ENCODE measurements around the gene MYORG.
"Not testable (repeated sequence)": the region's sequence is repeated elsewhere in the genome, so short reads cannot be mapped to it uniquely, and the experiment has no call there.

Gene MYORG

DNA sequence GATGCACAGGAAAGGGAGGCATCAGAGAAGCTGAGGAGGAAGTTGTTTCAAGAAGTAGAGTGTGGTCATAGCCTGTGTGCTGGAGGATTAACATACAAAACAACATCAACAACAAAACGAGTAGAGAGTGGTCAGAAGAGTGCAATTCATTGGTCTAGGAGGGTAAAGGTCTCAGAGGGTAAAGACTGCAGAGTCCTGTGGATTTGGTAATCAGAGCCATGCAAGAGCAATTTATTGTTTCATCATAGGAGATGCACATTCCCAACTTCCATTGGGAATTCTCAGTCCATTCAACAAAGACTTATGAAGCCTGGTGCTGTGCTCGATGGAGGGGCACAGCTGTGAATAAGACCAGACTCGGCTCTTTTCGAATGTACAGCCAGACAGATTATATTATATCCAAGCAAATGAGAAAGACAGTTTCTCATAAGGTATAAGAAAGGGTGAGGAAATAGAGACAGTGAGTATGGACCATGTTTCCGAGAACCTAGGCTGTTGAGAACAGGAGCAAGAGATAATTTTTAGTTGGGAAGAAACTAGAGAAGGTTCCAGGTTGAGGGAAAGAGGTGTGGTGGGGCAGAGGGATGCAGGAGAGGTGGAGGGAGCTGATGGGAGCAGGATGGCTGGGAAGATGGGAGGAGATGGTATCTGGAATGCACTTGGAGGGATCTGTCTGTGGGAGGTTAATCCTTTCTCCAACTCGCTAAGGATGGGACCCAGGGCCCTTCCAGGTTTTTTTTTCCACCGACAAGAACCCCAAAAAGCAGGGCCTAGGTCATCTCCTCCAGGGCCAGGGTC is 7.9 kb upstream of the MYORG start:
- DNase-seq, result peak; percentile 14

DNA sequence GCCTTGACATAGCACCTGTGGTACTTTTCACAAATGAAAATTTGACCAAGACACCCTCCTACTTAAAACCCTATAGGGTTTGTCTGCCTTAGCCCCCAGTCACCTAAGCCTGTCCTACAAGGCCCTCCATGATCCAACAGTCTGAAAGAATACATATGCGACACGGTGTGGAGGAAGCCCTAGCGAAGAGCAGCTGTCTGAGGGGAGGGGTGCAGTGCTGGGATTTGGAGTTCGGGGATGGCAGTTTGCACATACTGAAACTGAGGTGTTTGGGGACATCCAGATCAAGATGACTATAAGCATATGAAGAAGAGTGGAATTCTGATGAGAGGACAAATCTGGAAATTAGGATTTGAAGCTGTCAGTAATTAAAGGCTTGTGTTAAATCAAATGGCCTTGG is 7.2 kb upstream of the MYORG start:
- no peak for DNase-seq

DNA sequence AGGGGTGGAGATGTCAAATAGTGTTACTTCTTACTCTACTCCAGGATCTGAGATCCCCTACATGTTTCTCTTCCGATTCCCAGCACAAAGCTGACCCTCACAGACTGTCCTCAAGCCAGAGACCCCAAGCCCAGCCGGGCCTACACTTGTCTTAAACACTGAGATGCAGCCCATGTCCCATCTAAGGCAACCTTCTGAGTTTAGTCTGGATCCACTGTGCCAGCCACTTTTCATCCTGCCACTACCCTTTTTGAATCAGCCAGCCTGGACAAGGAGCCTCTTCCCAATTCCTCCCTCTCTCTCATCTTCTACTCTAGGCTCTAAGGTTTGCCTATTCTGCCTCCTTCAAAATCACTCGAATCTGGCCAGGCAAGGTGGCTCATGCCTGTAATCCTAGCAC is 6.2 kb upstream of the MYORG start:
- DNase-seq, result no peak

DNA sequence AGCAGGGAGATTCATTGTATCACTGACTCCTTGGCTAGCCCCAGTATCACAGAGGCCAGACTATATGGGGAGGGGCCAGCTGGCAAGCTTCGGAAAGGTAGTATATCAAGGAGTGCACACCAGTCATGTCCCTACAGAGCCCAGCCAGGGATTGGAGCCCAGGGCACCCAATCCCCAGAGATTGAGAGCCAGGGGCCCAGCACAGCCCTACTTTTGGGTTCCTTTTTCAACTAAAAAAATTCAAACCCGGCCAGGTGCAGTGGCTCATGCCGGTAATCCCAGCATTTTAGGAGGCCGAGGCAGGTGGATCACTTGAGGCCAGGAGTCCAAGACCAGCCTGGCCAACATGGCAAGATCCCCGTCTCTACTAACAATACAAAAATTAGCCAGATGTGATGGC is 5.4 kb upstream of the MYORG start:
- DNase-seq, result no peak

DNA sequence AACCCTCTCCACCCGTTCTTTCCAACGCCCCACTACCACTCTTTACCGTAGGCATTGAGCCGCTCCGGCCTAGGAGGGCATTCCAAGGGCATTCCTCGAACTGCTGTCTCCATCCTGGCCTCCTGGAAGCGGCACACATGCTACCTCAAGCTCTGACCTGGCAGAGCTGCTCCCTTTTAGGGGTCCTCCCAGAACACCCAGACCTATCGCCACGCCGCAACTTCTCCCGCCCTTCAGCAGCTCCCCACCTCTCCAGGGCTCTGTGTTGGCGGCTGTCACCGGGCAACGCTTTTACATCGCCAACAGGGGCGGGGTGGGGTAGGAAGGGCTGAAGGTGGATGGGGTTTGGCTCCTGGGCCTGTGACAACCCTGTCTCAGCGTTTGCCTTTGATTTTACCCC is 4.6 kb upstream of the MYORG start:
- no peak for DNase-seq

DNA sequence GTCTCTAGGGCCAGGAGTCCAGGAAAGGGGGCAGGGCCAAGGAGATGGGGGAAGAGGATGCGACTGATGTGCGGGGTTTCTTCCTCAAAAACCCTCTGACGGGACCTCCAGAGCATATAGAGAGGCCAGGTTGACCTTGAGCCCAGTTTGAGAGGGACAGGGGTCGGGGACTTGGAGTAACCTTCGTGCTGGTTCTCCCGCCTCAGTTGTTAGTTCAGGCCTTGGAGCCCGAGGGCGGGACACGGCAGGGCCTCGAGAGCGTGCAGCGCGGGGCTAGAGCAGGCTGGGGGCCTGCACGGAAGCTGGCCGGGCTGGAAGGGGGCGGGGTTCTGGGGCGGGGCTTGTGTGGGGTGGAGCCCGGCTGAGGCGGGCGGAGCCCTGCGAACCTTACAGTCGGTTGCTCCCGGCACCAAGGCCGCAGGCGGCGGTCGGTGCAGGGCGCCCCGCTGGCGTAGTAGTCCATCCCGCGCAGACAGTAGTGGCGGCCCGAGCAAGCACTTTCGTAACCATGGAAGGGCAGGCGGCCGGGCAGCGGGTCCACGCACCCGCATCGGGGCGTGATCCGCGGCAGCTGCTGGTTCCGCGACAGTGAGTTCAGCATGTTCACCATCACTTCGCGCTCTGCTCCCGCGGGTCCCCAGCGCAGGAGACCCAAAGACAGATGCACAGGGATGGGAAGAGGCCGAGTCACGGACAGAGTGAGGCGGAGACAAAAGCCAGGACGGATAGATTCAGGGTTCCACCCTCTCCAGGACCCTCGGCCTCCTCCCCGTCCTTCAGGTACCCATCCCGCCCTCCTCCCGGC is 4.0 kb upstream of the MYORG start:
- DNase-seq, result peak; percentile 76

DNA sequence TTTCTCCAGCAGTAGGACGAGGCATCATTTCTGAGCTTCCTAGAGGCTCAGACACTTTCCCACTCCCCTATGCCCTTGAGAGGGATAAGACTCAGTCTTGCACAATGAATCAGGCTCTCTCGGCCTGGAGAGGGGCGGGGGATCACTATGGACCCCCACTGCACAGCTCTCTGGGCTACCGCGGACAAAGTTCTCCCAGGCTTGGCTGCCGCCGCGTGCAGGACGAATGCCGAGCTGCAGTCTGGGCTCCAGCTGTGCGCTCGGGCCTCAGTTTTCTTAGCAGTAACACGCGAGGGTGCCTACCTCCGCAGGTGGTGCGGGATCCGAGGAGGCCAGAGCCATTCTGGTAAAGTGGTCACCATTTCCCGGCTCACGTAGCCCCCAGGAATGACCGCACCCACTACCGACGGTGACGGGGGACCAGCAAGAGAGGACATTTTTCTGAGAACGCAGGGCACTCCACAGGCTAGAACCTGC is 3.4 kb upstream of the MYORG start:
- DNase-seq, result no peak

DNA sequence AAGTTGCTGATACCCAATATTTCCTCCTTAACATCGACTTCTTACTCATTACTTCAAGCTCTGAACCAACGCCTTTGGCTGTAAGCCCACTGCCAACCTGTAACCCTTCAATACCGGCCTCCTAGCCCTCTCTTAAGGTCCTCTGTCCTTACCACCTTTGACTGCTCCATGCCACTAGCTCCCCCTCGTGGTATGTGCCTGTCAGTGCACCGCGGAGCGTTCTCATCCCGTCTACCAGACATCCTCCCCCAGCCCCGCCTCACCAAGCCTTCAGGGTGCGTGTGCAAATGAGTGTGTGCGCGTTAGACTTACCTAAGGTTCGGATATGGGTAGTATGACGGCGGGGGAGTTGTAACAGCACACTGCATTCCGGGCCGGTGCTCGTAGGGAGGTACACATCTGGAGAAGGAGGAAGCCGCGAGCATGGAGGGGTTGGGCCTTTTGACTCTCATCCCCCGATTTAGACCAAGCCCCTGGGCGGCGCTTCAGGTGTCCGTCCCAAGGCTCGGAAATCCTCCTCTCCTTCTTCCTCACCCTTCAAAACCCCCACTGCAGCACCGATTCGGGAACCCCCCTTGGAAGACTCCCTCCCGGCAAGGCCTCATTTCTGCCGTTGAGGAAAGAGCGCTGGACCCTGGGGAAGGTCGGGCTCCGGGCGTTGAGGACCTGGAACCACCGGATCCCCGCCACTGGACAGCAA is 2.8 kb upstream of the MYORG start:
- peak; percentile 82 for DNase-seq

DNA sequence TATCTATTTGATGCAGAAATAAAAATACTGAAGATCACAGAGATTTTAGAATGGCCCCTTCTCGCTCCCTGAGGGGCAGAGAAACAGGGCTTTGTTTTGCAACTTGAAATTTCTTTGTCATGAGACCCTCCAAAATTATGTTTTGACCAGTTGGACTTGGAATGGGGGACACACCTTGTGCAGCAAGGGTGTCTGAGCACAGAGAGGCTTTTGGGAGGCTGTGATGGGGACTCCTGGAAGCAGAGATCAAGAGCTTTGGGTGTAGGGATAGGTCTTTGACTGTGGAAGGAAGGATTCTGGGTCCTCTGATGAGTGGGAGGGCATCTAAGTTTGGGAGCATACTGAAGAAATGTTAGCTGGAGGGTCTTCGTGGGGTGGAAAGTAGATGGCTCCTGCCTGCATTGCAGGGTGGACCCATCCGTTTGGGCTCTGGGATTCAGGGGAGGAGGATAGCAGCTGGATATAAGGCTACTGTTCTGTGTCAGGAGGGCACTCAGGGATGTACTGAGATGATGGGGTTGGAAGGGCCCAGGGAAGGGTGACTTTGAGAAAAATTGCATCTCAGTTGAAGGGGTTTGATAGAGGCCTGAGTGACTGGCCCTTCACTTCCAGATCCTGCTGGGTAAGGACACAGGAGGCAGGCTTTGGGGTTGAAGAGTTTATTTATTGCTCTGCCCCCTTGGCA is 1.8 kb upstream of the MYORG start:
- no peak for DNase-seq

DNA sequence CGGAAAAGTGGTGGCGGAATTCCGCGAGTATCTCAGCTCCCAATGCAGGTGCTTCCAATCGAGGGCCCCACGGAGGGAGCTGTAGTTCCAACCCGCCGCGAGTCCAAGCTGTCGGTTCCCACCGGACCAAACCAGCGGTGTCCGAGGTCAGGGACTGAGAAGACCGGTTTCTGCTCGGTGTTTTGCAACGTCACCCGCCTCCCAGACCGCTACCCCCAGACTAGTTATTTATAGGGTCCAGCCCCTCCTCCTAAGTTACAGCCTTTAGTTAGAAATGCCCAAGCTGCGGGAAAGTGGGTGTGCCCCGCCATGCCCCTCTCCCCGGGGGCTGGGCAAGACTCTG is 677 bp upstream of the MYORG start:
- DNase-seq, result peak; percentile 46

DNA sequence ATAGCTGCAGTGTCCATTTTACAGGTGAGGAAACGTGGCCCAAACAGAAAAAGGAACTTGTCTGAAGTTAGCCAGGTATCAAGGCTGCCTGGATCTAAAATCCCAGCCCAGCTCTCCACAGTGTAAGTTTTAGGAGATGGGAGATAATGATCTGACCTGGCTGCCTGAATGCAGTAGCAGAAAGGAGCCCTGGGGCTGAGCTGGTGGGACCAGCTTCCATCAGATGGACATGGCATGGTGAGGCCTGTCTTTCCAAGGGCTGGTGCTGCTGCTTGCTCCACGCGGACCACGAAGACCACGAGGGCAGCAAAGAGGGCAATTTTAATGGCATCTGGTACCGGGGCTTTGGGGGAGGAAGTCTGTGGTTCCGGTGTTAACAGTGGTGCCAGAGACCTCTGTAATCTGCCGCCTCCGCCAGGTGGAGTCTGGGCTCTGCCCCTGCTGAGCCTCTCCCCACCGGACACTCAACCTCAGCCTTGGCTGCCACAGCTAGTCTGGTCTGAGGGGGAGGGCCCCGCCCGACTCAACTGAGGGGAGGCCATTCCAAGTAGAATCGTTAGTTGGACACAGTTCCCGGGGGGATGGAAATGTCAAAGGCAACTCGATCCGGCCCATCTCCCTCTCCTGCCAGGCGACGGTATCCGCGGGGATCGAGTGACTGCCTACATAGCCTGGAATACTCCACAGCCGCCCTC is 650 bp downstream of the MYORG start:
- DNase-seq, result peak; percentile 13

DNA sequence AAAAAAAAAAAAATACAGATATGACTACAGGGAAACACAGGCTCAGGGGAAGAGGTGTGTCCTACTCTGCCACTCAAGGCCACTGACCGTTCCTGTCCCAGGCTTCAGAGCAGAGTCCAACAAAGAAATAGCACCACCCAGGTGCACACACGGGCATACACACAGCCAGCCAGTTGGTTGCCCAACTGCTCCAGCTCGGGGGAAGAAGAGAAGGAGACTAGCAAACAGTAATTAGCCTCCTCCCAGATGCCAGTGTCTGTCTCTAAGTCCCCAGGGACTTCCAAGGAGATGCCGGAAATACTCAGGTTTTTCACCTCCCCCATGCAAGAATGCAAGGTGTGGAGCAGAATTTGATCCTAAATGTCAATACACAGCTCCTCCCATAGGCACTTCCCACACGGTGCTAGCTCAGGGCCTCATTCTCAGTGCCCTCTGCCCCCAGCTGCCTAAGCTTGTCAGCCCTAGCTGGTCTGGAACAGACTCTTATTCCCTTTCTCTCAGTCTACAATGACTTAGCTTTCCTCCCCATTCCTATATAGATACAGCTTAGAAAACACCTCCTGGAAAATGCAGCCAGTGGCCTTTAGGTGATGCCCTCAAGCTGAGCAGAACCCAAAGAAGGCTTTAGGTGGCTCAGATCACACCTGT is 1.7 kb downstream of the MYORG start:
- no peak for DNase-seq

DNA sequence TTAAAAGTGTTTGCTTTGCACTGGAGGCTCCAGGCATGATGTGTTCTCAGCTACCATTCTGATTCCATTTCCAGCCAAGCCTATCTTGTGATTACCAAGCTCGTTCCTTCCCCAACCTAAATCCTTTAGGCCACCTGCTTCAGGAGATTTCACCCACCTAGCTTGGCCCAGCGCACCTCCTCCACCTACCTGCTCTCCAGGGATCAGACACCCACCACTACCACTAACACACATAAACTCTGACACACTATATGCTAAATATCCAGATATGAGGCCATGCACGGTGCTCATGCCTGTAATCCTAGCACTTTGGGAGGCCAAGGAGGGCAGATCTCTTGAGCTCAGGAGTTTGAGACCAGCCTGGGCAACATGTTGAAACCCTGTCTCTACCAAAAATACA is 2.4 kb downstream of the MYORG start:
- no peak for DNase-seq

DNA sequence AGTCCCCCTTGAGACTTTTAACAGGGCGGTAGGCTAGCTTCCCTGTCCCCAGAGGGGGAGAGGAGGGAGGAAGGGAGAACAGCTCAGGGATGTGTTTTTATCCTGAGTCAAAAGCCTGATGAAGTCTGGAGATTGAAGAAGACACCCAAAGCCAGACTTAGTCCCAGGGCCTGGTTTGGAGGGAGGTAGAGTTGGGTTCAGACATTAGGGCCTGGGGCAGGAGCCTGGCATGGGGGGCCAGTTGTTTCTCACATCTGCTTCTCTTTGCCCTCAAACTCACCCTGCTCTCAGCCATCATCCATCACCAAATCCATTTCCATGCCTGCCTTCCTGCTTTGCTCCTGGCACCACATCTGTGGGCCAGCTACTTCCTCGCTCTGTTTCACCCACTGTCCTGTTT is 2.9 kb downstream of the MYORG start:
- DNase-seq, result peak; percentile 29

DNA sequence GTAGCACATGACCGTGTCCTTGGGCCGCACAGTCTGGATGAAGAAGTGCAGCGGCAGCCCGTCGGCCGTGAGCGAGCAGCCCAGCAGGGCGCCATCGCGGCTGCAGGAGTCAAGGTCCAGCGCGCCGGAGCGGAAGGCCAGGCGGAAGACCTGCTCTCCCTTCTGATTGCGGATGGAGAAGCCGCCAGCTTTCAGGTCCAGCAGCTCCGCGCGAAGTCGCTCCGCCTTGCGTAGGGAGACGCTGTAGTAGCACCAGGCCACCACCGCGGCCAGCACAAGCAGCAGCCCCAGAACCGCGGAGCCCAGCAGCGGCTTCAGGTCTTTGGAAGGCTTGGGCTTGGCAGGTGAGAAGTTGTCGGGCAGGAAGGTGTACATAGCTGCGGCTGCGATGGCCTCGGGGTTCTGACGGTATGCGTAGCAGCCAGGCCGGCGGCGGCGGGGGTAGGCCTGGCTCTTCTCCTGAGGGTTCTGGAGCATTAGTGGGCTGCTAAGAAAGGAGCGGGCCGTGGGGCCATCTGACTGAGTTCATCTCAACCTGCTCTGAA is 4.2 kb downstream of the MYORG start:
- DNase-seq, result no peak

DNA sequence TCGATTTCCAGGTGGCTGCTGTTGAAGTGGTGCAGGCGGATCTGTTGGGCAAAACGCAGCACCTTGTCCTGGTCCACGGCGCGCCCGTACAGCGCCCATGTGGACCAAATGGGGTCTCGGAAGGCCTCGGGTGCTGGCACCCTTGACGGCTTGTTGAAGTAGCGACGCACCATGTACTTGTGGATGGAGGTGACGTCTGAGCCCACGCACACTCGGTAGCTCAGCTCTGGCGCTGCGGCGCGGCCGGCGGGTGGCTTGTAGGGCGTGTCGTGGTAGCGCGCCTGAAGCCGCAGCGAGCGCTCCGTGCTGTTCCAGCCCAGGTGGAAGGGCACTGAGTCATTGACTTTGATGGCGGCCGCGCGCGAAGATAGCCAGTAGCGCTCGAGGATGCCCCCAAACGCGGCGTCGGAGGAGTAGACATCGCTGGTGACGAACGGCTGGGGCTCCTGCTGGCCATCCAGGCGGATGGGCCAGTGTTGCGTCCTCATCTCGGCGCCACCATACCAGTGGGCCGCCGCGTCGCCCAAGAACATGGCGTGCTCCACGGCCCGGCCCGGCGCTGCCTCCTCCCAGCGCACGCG is 4.7 kb downstream of the MYORG start:
- DNase-seq, result no peak

DNA sequence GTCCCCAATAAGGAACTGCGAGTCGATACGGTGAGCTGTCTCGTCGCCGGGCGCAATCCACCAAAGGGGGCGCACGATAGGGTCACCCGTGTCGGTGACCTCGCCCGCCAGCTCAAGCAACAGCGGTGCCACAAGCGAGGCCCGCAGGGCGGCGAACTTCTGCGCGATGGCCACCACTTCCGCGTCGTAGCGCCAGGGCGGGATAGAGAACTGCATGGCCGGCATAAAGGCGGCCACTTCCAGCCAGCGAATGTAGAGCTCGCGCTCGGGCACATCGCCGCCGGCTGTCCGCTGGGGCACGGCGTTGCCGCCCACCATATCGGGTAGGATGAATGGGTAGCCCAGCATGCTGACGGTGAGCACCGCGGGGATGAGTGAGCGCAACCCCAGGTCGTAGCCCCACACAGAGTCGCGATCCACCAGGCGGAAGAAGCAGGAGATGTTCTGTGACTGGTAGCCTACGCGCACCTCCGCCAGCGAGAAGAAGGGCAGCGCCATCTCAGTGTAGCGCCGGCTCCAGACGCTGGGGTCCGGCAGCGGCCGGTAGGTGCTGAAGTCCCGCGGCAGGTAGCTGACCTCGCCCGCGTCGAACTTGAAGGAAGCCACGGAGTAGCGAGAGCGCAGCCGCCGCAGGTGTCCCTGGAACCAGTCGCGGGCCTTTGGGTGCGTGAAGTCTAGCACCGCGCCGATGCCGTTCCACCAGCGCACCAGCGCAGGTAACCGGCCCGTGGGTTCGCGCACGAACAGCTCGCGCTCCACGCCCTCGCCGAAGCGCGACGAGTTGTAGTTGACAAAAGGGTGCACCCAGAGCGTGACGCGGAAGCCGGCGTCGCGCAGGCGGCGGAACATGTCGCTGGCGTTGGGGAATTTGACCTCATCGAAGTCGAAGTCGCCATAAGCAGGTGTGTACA is 5.5 kb downstream of the MYORG start:
- DNase-seq, result no peak

DNA sequence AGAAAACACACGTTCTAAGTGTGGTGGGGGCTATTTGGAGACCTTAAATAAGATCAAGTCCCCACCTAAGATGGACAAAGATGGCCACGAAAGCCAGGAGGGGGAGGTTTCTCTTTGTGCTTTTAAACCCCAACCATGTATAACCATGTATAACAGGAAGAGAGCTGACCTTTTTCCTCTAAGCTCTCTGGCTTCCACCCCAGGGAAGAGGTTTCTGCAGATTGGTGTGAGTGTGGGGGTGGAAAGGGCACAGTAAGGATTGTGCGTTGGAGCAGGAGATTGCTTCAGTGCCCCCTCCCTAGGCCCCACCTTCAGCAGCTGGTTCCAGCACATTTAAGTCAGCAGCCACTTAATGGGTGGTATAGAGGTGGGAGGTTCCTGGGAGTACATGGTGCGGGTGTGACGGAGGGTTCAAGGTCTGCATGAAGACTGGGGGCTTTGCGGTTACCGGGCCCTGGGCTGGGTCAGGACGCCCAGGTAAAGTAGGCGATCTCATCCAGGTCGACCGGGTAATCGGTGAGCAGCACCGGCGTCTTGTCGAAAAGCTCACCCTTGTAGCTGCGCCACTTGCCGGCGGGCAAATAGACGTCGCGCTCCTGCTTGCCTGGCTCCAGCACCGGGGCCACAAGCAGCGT is 6.2 kb downstream of the MYORG start:
- DNase-seq, result no peak

DNA sequence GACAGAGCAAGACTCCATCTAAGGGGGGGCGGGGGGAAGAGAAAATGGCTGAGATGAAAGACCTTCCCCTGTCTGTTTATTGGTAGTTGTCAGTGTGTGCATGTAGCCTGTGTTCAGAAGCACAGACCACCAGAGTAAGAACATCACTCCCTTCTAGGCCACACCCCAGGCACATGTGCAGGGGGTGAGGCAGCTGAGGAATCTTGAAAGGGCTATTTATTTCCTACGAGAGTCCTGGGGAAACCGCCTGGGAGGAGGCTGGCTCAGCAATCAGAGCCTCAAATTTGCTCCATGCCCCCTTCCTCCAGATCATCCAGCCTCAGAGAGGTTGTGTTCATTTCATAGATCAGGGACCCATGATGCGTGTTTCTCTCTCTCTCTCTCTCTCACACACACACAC is 7.1 kb downstream of the MYORG start:
- DNase-seq, result no peak

DNA sequence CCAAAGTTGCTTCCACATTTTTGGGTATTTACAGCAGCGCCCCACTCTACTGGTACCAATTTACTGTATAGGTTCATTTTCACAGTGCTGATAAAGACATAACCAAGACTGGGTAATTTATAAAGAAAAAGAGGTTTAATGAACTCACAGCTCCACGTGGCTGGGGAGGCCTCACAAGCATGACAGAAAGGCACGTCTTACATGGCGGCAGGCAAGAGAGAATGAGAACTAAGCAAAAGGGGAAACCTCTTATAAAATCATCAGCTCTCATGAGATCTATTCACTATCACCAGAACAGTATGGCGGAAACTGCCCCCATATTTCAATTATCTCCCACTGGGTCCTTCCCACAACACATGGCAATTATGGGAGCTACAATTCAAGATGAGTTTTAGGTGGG is 7.9 kb downstream of the MYORG start:
- not testable (repeated sequence) for DNase-seq
